DLD1 (cell line): Measurements from ENCODE around the gene PGLYRP2.

Experiments used
- in situ Hi-C: cut with HindIII; loops from 2 replicates; pipeline ENCODE4 v1.10.0; 2017; ENCODE audit warnings: low sequenced_read_pairs

PGLYRP2 gene

GRCh38 chr19:15427991-15428471 lies 51.3 kb downstream of the PGLYRP2 start:
- in situ Hi-C loops: no loop called here

- in situ Hi-C loops: no loop called here
These were observed 52.0 kb downstream of the PGLYRP2 start for GRCh38 chr19:15427350-15427700.

- in situ Hi-C loops: no loop called here
These were observed 52.6 kb downstream of the PGLYRP2 start for GRCh38 chr19:15426485-15427349.

- in situ Hi-C loops: no loop called here
These were observed 53.9 kb downstream of the PGLYRP2 start for GRCh38 chr19:15425321-15425950.

- in situ Hi-C loops: no loop called here
These were observed 54.5 kb downstream of the PGLYRP2 start for GRCh38 chr19:15424692-15425272.

GRCh38 chr19:15424121-15424520 lies 55.2 kb downstream of the PGLYRP2 start:
- in situ Hi-C loops: no loop called here

- in situ Hi-C loops: no loop called here
These were observed 56.2 kb downstream of the PGLYRP2 start for GRCh38 chr19:15423130-15423529.

GRCh38 chr19:15422296-15423075 lies 56.8 kb downstream of the PGLYRP2 start:
- in situ Hi-C loops: no loop called here

GRCh38 chr19:15421721-15422260 lies 57.5 kb downstream of the PGLYRP2 start:
- in situ Hi-C loops: no loop called here

GRCh38 chr19:15421136-15421695 lies 58.1 kb downstream of the PGLYRP2 start:
- in situ Hi-C loops: no loop called here

GRCh38 chr19:15419413-15420025 lies 59.8 kb downstream of the PGLYRP2 start:
- in situ Hi-C loops: no loop called here
